ENCODE results near the gene CCDC182. TPM values are rescaled to one million over a fixed set of nuclear protein-coding genes. Genes with fewer than 3 reads are reported as not detected.

Gene CCDC182
- total RNA-seq, 1 donor from 2014 or later: not detected

DNA sequence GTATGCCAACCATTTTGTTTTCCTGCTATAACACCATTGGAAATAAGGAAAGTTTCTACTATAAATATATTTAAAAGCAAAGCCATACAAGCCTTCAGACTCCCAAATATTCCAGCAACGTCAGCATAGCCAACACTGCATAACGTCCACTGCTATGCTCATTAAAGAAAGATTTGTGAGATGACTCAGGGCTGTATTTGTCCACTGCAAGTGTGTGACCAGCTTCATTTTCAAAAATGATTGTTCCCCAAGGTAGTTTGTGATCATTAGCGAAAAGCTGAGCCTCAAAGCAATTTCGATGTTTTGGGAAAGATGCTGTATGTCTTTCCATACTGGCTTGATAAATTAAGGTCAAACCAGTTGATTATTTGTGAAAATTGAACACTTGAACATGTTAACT, 14.9 kb upstream of the CCDC182 start:
- DNase-seq (ENCODE audit: low spot score): no peak
- intact Hi-C loops (cut with DNase I): no loop called here

- DNase-seq (ENCODE audit: low spot score): no peak
- intact Hi-C loops (cut with DNase I): no loop called here
These were observed 13.6 kb upstream of the CCDC182 start for GRCh38 chr17:57758654-57759053.

DNA sequence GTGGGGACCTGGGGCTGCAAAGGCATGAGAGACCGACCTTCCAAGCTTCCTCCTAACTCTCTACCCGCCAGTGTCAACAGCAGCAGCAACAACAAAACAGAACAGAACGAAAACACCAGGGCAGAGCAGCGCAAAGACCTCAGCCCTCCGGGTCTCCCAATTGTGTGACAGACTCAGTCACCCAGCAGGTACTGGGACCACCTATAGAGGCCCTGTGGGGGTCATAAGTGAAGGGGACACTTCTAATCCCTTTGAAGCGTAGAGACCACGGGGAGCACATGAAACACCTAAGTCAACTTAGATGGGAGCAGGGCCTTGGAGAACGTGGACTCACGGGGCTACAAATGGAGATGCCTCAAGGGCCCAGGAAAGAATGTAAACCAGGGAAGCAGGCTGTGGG, 12.6 kb upstream of the CCDC182 start:
- DNase-seq (ENCODE audit: low spot score): no peak
- intact Hi-C loops (cut with DNase I): no loop called here

DNA sequence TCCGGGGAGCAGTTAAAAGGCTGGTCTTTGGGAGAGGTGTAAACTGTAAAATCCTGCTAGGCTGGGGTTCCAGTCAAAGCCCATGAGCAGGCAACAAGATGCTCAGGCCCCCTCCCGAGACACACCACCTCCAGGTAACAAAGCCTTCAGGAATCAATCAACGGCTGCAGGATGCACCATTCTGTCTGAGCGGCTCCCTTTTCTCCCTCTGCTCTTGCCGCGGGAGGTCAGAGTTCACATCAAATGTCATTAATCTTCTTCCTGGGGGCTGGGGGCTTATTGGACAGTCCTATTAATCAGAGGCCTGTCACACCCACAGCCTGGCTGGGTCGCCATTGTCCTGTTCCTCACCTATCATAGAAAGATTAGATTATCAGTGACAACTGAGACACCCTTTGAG, 11.9 kb upstream of the CCDC182 start:
- DNase-seq (ENCODE audit: low spot score): no peak
- intact Hi-C loops (cut with DNase I): no loop called here

GRCh38 chr17:57755480-57756070, 10.5 kb upstream of the CCDC182 start:
- DNase-seq (ENCODE audit: low spot score): no peak
- intact Hi-C loops (cut with DNase I): no loop called here

DNA sequence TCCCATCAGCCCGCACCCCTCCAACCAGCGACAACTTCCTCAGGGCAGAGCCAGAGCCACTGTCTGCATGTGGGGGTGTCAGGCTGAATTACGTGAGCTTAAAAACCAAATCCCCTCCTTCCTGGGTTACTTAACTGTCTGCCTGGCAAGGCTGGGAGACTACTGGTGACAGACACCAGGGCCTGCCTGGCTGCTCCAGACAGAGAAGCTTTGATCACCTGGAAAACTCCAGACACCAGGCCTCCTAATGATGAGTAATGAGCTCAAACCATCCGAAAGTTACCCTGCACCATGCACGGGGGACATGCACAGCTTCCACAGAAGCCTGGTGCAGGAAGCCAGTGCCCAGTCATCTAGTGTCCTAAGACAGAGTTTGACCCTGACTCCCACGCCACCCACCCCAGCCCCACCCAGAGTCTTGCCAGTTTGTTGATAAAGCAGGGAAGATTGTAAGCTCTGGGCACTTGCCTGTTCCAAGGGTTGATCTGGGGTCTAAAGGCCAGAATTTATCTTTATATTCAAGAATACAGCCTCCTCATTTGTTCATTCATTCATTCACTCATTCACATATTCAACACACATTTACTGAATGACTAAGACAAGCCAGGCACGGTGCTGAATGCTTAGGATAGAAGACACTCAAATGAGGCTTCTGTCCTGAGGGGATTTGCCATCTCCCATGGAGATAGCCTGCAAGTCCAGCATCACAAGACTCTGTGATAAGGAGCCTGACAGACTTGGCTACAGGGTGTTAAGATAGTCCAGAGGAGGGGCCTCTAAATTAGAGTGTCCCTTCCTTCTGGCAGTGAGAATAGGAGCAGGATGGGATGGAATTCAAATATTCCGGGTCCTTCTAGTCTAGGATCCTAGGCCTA, 7.2 kb upstream of the CCDC182 start:
- DNase-seq (ENCODE audit: low spot score): no peak
- intact Hi-C loops (cut with DNase I): no loop called here

GRCh38 chr17:57751348-57751971, 6.4 kb upstream of the CCDC182 start:
- intact Hi-C loops (cut with DNase I): no loop called here

DNA sequence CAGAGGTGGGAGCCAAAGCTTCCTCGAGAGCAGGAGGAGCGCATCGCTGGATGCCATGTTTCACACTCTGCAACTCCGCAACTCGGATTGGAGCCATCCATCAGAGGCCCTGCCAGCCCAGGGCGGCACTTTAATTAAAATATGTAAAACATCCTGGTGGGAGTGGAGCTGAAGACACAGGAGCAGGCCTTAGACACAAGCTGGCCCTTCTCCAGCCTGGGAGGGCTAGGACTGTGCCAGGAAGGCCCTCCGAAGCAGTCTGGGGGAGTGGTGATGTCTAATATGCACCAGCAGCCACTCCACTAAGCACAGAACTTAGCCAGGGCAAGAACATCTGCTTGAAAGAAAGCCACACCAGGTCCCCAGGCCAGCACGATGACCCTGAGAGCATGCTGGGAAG, 5.8 kb upstream of the CCDC182 start:
- intact Hi-C loops (cut with DNase I): no loop called here
- DNase-seq (ENCODE audit: low spot score): no peak

More at GRCh38 chr17:57751348-57751971, 6.4 kb upstream of the CCDC182 start:
- DNase-seq (ENCODE audit: low spot score): no peak

GRCh38 chr17:57750109-57750871, 5.2 kb upstream of the CCDC182 start:
- intact Hi-C loops (cut with DNase I): no loop called here
- DNase-seq (ENCODE audit: low spot score): no peak

GRCh38 chr17:57749701-57750100, 4.6 kb upstream of the CCDC182 start:
- intact Hi-C loops (cut with DNase I): loop anchor here (5.0 kb wide), 3 partner anchors 152 to 617 kb away; no protein-coding TSS in a partner anchor
- DNase-seq (ENCODE audit: low spot score): no peak

- intact Hi-C loops (cut with DNase I): loop anchor here (5.0 kb wide), 3 partner anchors 150 to 615 kb away; no protein-coding TSS in a partner anchor
- DNase-seq (ENCODE audit: low spot score): no peak
These were observed 2.3 kb upstream of the CCDC182 start for GRCh38 chr17:57747221-57748017.

DNA sequence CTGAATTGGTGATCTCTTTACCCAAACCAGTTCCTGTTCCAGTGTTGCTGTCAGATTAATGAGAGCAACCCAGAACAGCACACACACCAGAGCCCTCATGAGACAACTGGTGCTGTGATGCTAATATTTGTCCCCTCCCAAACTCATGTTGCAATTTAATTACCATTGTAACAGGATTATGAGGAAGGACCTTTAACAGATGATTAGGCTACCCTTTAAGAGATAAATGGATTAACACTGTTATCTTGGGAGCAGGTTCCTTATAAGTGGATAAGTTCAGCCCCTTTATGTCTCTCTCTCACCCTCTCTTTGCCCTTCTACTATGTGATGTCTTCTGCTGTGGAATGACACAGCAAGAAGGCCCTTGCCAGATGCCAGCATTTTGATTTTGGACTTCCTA, 1.1 kb upstream of the CCDC182 start:
- intact Hi-C loops (cut with DNase I): loop anchor here (5.0 kb wide), 3 partner anchors 149 to 614 kb away; no protein-coding TSS in a partner anchor
- DNase-seq (ENCODE audit: low spot score): no peak

DNA sequence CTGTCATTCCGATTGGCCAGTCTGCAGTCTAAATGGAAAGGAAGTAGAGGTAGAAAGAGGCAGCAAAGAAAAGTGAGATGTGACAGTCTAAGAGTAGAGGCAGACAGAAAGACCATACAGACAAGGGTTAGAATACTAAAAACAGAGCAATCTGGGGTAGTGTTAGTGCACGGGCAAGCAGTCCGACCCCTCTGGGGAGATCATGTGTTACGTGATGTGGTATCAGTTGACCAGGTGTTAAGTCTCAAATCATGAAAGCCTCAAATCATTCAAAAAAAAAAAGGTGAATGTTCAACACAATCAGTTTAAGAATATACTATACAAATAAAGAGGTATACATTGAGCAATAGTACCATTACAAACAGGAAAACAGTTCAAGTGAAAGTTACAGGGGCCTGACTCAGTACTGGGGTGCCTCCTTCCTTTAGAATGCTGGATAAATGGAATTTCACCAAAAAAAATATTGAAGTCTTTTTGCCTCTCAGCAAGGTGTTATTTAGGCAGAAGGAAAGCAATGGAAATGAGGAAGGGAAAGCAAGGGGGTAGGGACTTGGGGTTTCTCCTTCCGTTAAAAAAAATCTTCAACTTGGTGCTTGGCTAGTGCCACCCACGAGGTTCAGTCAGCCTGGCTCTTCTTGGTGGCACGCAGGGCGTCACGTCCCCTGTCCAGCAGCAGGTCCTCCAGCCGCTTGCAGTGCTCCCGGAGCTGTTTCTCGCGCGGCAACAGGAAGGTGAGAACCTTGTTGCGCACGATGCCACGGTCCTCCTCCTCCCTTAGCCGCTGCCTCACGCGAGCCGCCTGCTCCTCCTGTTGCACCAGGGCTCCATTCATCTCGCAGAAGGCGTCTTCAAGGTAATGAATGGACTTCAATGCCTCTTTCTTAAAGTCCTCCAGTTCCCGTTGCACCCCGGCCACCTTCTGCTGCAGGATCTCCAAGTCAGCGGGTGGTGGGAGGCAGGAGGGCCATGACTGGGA, 616 bp downstream of the CCDC182 start:
- intact Hi-C loops (cut with DNase I): loop anchor here (5.0 kb wide), 3 partner anchors 147 to 612 kb away; no protein-coding TSS in a partner anchor
- DNase-seq (ENCODE audit: low spot score): no peak

- DNase-seq (ENCODE audit: low spot score): no peak
- intact Hi-C loops (cut with DNase I): no loop called here
These were observed 4.9 kb downstream of the CCDC182 start for GRCh38 chr17:57740235-57740528.

DNA sequence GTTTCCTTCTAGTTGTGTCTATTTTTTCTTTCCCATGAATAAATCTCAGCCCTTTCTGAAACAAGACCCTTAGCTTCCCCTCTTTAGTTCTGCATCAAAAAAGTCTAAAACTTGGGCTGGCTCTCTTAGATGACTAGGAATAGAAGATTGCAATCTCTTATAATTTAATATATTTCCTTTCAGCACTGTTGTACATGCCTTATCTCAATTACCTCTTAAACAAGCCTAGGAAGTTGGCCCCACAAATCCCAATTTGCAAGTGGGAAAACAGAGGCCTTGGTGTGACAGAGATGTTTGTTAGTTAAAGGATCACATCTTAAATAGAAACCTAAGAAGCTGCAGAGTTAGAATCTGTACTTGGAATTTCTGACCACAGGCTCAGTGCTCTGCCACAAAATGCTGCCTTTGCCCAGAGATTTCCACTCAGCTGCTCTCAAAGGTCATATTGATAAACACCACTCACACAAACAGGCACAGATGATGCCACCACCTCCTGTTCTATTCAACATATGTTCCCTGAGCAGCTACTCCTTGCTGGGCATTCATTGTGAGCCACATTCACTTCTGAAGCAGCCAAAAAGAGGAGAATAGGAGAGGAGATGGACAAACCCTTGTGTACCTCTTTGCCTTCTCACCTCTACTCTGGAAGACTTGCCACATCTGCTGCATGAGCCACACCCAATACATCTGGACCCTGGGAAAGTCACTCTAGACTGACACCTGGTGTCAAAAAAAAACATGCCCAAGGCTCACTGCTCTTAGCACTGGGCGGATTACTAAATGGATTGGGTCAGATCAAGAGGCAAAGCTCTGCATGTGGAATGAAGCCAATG, 5.5 kb downstream of the CCDC182 start:
- intact Hi-C loops (cut with DNase I): no loop called here
- no peak for DNase-seq (ENCODE audit: low spot score)

DNA sequence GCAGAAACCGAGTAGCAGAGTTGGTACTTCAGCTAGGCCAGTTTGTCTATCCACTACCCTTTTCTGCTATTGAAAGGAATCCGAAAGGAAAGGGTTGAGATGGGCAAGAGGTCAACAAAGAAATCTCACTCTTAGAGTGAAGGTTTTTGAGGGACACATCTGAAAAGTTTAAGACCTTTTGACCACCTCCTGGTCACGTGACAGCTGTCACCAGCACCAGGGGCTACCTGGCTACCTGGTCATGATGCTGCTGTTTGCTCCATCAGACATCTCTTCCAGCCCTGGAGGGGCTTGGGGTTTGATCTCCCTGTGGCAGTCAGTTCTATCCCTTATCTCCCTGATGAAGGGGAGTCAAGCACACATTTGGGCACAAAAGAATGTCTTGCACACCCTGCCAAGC, 7.6 kb downstream of the CCDC182 start:
- no peak for DNase-seq (ENCODE audit: low spot score)
- intact Hi-C loops (cut with DNase I): no loop called here

DNA sequence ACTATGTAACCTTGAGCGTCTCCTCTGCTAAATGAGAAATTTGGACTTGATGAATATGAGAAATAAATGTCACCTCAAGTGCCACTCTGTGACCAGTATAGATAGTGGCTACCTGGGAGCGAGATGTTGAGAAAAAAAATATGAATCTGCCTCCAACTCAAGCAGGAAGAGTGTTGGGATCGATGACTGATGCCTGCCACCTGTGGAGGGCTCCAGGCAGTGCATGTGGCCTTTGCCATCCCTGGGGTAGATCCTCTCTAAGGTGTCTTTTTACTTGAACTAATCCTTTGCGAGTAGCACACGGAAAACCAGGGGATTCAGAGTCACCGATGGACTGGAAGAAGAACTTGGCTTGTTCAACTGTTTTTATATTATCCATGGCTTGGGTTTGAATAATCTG, 9.4 kb downstream of the CCDC182 start:
- DNase-seq (ENCODE audit: low spot score): no peak
- intact Hi-C loops (cut with DNase I): no loop called here

All from cardiac septum (tissue), 1 donor.